ENCODE results near the gene DYRK2.

DYRK2 gene

GRCh38 chr12:67698672-67699581, 50.4 kb downstream of the DYRK2 start:
- DNase-seq (ENCODE audit: extremely low read depth in 1 of 2, low read depth in 1 of 2), result peak in 1 of 2 donors; percentile 65

DNA sequence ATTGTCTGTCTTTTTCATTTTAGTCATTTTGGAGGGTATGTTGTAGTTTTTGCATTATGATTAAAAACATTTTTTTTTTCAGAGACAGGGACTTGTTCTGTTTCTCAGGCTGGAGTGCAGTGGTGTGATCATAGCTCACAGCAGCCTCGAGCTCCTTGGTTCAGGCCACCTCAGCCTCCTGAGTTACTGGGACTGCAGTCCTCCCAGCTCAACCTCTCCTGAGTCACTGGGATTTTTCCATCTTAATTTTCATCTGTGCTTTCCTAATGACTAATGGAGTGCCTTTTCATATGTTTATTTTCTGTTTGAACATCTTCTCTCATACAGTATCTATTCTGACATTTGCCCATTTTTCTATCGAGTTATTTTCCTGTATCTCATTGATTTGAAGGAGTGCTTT, 52.6 kb downstream of the DYRK2 start:
- no peak for DNase-seq (ENCODE audit: extremely low read depth in 1 of 2, low read depth in 1 of 2)

DNA sequence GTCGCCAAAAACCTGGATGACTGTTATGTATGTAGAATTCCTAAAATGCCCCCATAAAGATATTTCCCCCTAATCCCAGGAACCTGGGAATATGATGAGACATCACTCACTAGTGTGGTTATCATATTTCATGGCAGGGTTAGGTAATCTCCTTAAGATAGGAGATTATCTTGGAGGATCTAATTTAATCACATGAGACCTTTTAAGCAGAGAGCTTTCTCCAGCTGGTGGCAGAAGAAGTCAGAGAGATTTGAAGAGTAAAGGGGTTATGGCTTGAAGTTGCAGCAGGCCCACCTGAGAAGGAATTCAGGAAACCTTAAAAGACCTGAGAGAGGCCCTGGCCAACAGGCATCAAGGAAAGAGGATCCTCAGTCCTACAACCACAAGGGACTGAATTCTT, 53.6 kb downstream of the DYRK2 start:
- DNase-seq (ENCODE audit: extremely low read depth in 1 of 2, low read depth in 1 of 2), result no peak

DNA sequence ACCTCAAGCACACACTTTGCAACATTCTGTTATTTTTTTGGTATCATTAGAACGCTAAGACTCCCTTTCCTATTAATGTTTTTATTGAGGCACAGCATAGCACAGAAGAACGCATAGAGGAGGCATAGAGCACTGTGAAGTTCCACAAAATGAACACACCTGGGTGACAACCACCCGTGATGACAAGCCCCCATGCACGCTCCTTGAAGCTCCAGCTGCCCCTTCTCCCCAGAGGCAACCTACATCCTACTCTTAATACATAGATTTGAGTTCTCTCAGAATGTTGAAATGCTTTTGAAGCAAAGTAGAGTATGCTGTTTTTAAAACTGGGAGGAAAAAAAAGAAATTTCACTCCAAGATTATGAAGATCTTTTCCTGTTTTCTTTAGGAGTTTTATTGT, 55.5 kb downstream of the DYRK2 start:
- DNase-seq (ENCODE audit: extremely low read depth in 1 of 2, low read depth in 1 of 2), result no peak

DNA sequence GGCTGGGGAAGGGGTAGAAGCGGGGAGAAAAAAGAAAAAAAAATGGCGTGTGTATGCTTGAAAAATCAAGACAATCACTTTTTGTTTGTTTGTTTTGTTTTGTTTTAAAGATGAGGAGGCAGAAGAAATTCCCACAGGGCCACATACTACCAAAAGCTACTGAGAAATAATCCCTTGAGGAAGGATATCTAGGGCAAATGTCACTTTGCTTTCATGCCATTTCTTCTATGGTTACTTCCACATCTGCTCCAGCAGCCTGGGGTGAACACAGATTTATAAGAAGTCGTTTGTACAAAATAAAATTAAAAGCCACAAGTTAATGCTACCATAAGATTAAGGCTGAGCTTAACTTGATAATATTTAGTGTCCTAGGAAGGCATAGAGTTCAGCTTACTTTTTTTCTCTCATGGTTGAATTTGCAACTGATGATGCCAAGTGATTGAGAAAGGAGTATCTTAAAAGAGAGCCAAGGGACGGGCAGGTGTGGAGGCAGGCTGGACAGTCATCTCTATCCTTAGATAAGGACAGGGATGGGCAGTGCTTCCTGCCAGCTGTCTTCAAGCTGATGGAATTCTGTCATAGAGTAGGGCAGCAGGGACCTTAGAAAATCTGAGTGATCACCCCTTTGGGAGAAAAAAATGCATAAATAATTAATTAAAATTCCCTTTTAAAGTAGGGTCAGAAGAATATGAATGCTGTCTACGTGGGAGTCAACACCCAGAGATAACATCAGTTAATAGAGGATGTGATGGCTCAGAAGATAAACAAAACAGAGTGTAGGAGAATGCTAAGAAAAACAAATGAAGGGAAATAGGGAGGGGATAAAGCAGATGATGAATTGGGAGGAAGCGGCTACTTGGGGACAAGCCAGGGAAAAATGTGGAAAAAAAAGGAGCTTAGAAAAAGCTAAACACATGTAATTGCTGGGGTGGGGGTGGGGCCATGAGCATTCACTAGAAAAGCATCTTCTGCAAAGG, 57.1 kb downstream of the DYRK2 start:
- DNase-seq (ENCODE audit: extremely low read depth in 1 of 2, low read depth in 1 of 2), result no peak

DNA sequence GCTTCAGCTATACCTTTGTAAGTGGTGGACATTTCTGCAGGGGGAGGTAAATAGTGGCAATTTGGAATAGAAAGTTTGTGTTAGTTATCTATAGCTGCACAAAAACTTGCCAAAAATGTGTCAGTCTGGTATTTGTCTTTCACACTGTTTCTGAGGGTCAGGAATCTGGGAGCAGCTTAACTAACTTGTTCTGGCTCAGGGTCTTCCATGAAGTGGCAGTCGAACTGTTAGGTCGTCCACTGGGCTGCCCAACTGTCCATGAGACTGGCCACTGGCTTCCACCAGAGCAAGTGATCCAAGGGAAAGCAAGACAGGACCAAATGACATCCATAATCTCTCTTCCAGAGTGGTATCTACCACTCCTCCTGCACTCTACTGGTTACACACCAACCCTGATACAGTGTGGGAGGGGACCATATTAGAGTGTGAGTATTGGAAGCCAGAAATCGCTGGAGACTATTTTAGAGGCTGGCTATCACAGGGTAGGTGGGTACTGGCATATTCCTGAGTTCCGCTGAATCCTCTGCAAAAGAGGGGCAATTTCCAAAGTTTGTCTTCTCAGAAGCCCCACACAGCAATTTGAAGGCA, 60.9 kb downstream of the DYRK2 start:
- no peak for DNase-seq (ENCODE audit: extremely low read depth in 1 of 2, low read depth in 1 of 2)

DNA sequence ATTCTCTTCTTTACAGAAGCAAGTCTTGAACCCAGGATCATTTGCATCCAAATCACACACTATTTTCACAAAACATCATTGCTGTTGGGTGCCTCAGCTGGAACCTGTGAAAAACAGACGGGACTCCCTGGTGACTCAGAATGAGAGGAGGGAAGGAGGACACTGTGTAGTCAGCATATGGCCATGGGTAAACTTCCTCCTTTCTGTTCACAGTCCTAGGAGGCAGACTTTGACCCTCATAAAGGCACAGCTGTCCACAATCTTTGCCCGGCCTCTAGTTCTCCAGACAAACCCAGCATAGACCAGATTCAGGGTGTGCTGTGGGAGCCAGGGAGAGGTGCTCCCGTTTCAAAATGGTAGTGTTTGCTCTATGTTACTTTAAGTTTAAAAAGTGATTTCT, 62.0 kb downstream of the DYRK2 start:
- no peak for DNase-seq (ENCODE audit: extremely low read depth in 1 of 2, low read depth in 1 of 2)

GRCh38 chr12:67712011-67712410, 63.5 kb downstream of the DYRK2 start:
- DNase-seq (ENCODE audit: extremely low read depth in 1 of 2, low read depth in 1 of 2), result no peak

GRCh38 chr12:67714648-67715047, 66.1 kb downstream of the DYRK2 start:
- DNase-seq (ENCODE audit: extremely low read depth in 1 of 2, low read depth in 1 of 2), result no peak

Measured in stimulated activated CD8-positive, alpha-beta memory T cell treated with anti-CD3 and anti-CD28 coated beads, Interleukin-7, amount 100 ng/mL, for 48 hours (primary cell).